Left lung (tissue), 10 donors: ENCODE results near the gene TMEM222. TPM values are rescaled to one million over a fixed set of nuclear protein-coding genes. Genes with fewer than 3 reads are reported as not detected.

Experiments
- ATAC-seq: fragments of 200-7000 bp; cut with Tn5 transposase; one replicate; pipeline ENCODE4 v1.9.1; 2020; ENCODE audit warnings: moderate library complexity
- DNase-seq, 4 donors: peaks; one replicate each; pipeline ENCODE4 v3.0.0-alpha.2; 2013 to 2020
- H3K27ac ChIP-seq, 2 donors: fragments of 200-600 bp; sonication (generic) in 1 of 2; one replicate each; pipeline versions ENCODE4 v1.5.0 to v1.8.0; 2020 to 2021
- H3K27me3 ChIP-seq, 2 donors: fragments of 200-600 bp; sonication (generic) in 1 of 2; one replicate each; pipeline versions ENCODE4 v1.5.0 to v1.8.0; 2020 to 2021
- H3K36me3 ChIP-seq, 2 donors: fragments of 200-600 bp; sonication (generic) in 1 of 2; one replicate each; pipeline versions ENCODE4 v1.5.0 to v1.8.0; 2020 to 2021
- H3K4me1 ChIP-seq, 2 donors: fragments of 200-600 bp; one replicate each; pipeline ENCODE4 v1.8.0; 2021
- H3K4me3 ChIP-seq, 2 donors: fragments of 200-600 bp; sonication (generic) in 1 of 2; one replicate each; pipeline versions ENCODE4 v1.5.0 to v1.8.0; 2020 to 2021; ENCODE audit warnings: mild to moderate bottlenecking in 1 of 2
- H3K9me3 ChIP-seq, 2 donors: fragments of 200-600 bp; sonication (generic) in 1 of 2; one replicate each; pipeline versions ENCODE4 v1.5.0 to v1.8.0; 2020 to 2021
- CTCF ChIP-seq, 2 donors: fragments of 200-600 bp; sonication (generic) in 1 of 2; IDR thresholded peaks; one replicate each; pipeline versions ENCODE4 v1.5.0 to v1.8.0; 2021; ENCODE audit warnings: antibody characterized with exemption in 2 of 2
- intact Hi-C, 2 donors: fragments of 100-400 bp; cut with DNase I; formaldehyde crosslinking; loops; one replicate each; pipeline versions ENCODE4 v1.11.2 to v1.14.2; 2022
- polyA plus RNA-seq, 6 donors: library from polyadenylated mRNA; unstranded; fragments of 120-200 nt; gene quantifications; one replicate each; pipeline ENCODE4 v1.2.1, GENCODE V29; 2013; ENCODE audit not compliant: insufficient read length in 6 of 6
- total RNA-seq, 2 donors: library from RNA; stranded (reverse); fragmentation: NEBNext Ultra II Directional; extraction: Animal tissue kit (Norgen Biotek cat#: 25700); gene quantifications; one replicate each; pipeline ENCODE4 v1.2.1, GENCODE V29; 2021
- donor health status: DM: no; HTN: yes; CAD: no.
- donor health status: DM: no; HTN: no; CAD: no.

Gene TMEM222
- total and polyA plus RNA-seq, 8 donors, result 29.4 to 40.4 (median 35.7) TPM

- no peaks in the 10 kb centered on the region for H3K27me3 ChIP-seq
- no peak overlapping the region for H3K27ac ChIP-seq
- peaks cover 0 to 100% of the 10 kb centered on the region in 2 donors for H3K36me3 ChIP-seq
- no peak for ATAC-seq
- intact Hi-C loops, result loop anchor here in 1 of 2 donors (5.0 kb wide), 1 partner anchor 33 kb away; the partner anchor contains the start of gene GPR3
- no peak overlapping the region for H3K4me3 ChIP-seq
- peaks cover 5 to 42% of the 10 kb centered on the region in 2 donors for H3K4me1 ChIP-seq
- no peak for TF ChIP-seq CTCF (IDR thresholded peaks at IDR 0.05)
- H3K9me3 ChIP-seq, result no peaks in the 10 kb centered on the region
- DNase-seq, result no peak
Measured at GRCh38 chr1:27359822-27360158, 37.8 kb downstream of the TMEM222 start.

GRCh38 chr1:27360159-27361043, 38.4 kb downstream of the TMEM222 start:
- Histone ChIP-seq H3K27ac (no peak overlapping the region), H3K27me3 (no peaks in the 10 kb centered on the region), H3K9me3 (no peaks in the 10 kb centered on the region), H3K4me3 (peak overlapping the region in 1 of 2 donors; percentile 44), H3K36me3 (peaks cover 0 to 96% of the 10 kb centered on the region in 2 donors), H3K4me1 (peaks cover 10 to 47% of the 10 kb centered on the region in 2 donors)
- intact Hi-C loops, result no loop called here
- TF ChIP-seq CTCF (IDR thresholded peaks at IDR 0.05), result no peak
- no peak for ATAC-seq
- peak in 1 of 4 donors; percentile 92 for DNase-seq

GRCh38 chr1:27361044-27361402, 39.1 kb downstream of the TMEM222 start:
- peak overlapping the region in 1 of 2 donors; percentile 44 for H3K4me3 ChIP-seq
- peaks cover 0 to 90% of the 10 kb centered on the region in 2 donors for H3K36me3 ChIP-seq
- TF ChIP-seq CTCF (IDR thresholded peaks at IDR 0.05), result no peak
- H3K27me3 ChIP-seq, result no peaks in the 10 kb centered on the region
- no peak overlapping the region for H3K27ac ChIP-seq
- intact Hi-C loops, result no loop called here
- DNase-seq (no peak), ATAC-seq (no peak)
- no peaks in the 10 kb centered on the region for H3K9me3 ChIP-seq
- H3K4me1 ChIP-seq, result peaks cover 10 to 47% of the 10 kb centered on the region in 2 donors

GRCh38 chr1:27361553-27361952, 39.6 kb downstream of the TMEM222 start:
- DNase-seq (no peak), ATAC-seq (no peak)
- Histone ChIP-seq H3K4me3 (no peak overlapping the region), H3K36me3 (peaks cover 0 to 84% of the 10 kb centered on the region in 2 donors), H3K4me1 (peaks cover 10 to 47% of the 10 kb centered on the region in 2 donors), H3K9me3 (no peaks in the 10 kb centered on the region), H3K27me3 (peaks cover 0 to 1% of the 10 kb centered on the region in 2 donors), H3K27ac (no peak overlapping the region)
- no peak for TF ChIP-seq CTCF (IDR thresholded peaks at IDR 0.05)
- intact Hi-C loops, result no loop called here
